ENCODE results near the gene ADD2.

- TF ChIP-seq, protein P1, sequence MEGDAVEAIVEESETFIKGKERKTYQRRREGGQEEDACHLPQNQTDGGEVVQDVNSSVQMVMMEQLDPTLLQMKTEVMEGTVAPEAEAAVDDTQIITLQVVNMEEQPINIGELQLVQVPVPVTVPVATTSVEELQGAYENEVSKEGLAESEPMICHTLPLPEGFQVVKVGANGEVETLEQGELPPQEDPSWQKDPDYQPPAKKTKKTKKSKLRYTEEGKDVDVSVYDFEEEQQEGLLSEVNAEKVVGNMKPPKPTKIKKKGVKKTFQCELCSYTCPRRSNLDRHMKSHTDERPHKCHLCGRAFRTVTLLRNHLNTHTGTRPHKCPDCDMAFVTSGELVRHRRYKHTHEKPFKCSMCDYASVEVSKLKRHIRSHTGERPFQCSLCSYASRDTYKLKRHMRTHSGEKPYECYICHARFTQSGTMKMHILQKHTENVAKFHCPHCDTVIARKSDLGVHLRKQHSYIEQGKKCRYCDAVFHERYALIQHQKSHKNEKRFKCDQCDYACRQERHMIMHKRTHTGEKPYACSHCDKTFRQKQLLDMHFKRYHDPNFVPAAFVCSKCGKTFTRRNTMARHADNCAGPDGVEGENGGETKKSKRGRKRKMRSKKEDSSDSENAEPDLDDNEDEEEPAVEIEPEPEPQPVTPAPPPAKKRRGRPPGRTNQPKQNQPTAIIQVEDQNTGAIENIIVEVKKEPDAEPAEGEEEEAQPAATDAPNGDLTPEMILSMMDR (IDR thresholded peaks at IDR 0.05): no peak
- TF ChIP-seq POLR2A (IDR thresholded peaks at IDR 0.05): no peak
These were observed 155.4 kb downstream of the ADD2 start for GRCh38 chr2:70612574-70612973.

Data from thyroid gland (tissue), 4 donors.